ENCODE results near the gene VPS52. TPM values are rescaled to one million over a fixed set of nuclear protein-coding genes. Genes with fewer than 3 reads are reported as not detected.

VPS52 gene
- total RNA-seq, 1 donor = 40.5 TPM

- H3K4me3 ChIP-seq (ENCODE audit: low read depth, low read length) = peak within 1 kb of the TSS; percentile 70
- DNase-seq (ENCODE audit: low read depth) = peak; percentile 99
- no peak for TF ChIP-seq CTCF (IDR thresholded peaks at IDR 0.05; ENCODE audit: insufficient read depth, low read length)
Measured at GRCh38 chr6:33317669-33318425, 46.2 kb upstream of the VPS52 start, which contains the start of gene ZBTB22. Gene ZBTB22 (minus strand): TSS chr6:33317744. CDS start chr6:33316916, 828 bp downstream.

GRCh38 chr6:33317419-33317668 lies 45.7 kb upstream of the VPS52 start:
- DNase-seq (ENCODE audit: low read depth) = no peak
- no peak for TF ChIP-seq CTCF (IDR thresholded peaks at IDR 0.05; ENCODE audit: insufficient read depth, low read length)
- H3K4me3 ChIP-seq (ENCODE audit: low read depth, low read length) = peak overlapping the region; percentile 70

GRCh38 chr6:33316603-33317418 lies 45.1 kb upstream of the VPS52 start:
- H3K4me3 ChIP-seq (ENCODE audit: low read depth, low read length) = peak overlapping the region; percentile 66
- no peak for TF ChIP-seq CTCF (IDR thresholded peaks at IDR 0.05; ENCODE audit: insufficient read depth, low read length)
- no peak for DNase-seq (ENCODE audit: low read depth)

GRCh38 chr6:33315793-33316602 lies 44.3 kb upstream of the VPS52 start:
- no peak for DNase-seq (ENCODE audit: low read depth)
- no peak for TF ChIP-seq CTCF (IDR thresholded peaks at IDR 0.05; ENCODE audit: insufficient read depth, low read length)
- no peak overlapping the region for H3K4me3 ChIP-seq (ENCODE audit: low read depth, low read length)

GRCh38 chr6:33314943-33315792 lies 43.5 kb upstream of the VPS52 start:
- TF ChIP-seq CTCF (IDR thresholded peaks at IDR 0.05; ENCODE audit: insufficient read depth, low read length) = no peak
- peak overlapping the region; percentile 92 for H3K4me3 ChIP-seq (ENCODE audit: low read depth, low read length)
- DNase-seq (ENCODE audit: low read depth) = no peak

- no peak for TF ChIP-seq CTCF (IDR thresholded peaks at IDR 0.05; ENCODE audit: insufficient read depth, low read length)
- peak; percentile 74 for DNase-seq (ENCODE audit: low read depth)
- peak overlapping the region; percentile 92 for H3K4me3 ChIP-seq (ENCODE audit: low read depth, low read length)
Measured at GRCh38 chr6:33314515-33314942, 42.9 kb upstream of the VPS52 start.
